Natural killer cell (primary cell): ENCODE results near the gene TAGLN2. TPM values are rescaled to one million over a fixed set of nuclear protein-coding genes. Genes with fewer than 3 reads are reported as not detected.

ENCODE experiments used
- ATAC-seq, 3 donors: fragments of 150-1000 bp in 2 of 3; fragments of 200-7000 bp in 1 of 3; cut with Tn5 transposase; 1 replicate in 1 of 3; 2 replicates in 2 of 3; pipeline ENCODE4 v1.10.0; 2021; ENCODE audit warnings: mild to moderate bottlenecking in 2 of 3, moderate library complexity in 2 of 3
- DNase-seq, 2 donors: peaks; one replicate each; pipeline versions ENCODE4 v3.0.0 to v3.0.0-alpha.2; 2013 to 2021; ENCODE audit warnings: mixed read lengths in 1 of 2
- H3K27ac ChIP-seq: one replicate; pipeline ENCODE4 v1.5.1; 2013; ENCODE audit warnings: mild to moderate bottlenecking, low read length
- H3K27me3 ChIP-seq: one replicate; pipeline ENCODE4 v1.6.1; 2013; ENCODE audit warnings: low read length; ENCODE audit not compliant: control insufficient read depth, insufficient read depth
- H3K36me3 ChIP-seq: one replicate; pipeline ENCODE4 v1.6.1; 2013; ENCODE audit warnings: low read length; ENCODE audit not compliant: control insufficient read depth, insufficient read depth
- H3K4me1 ChIP-seq: one replicate; pipeline ENCODE4 v1.6.1; 2013; ENCODE audit warnings: low read length; ENCODE audit not compliant: control insufficient read depth, insufficient read depth
- H3K4me3 ChIP-seq: one replicate; pipeline ENCODE4 v1.5.1; 2013; ENCODE audit warnings: low read length
- H3K9me3 ChIP-seq: one replicate; pipeline ENCODE4 v1.6.1; 2013; ENCODE audit warnings: low read length; ENCODE audit not compliant: control insufficient read depth, insufficient read depth
- H3K27ac Mint-ChIP-seq, 2 donors: one replicate each; pipeline ENCODE4 v1.8.0; 2022; ENCODE audit warnings: mild to moderate bottlenecking in 2 of 2, mixed read lengths in 2 of 2, moderate library complexity in 1 of 2
- H3K27me3 Mint-ChIP-seq, 2 donors: one replicate each; pipeline ENCODE4 v1.8.0; 2022; ENCODE audit warnings: low read depth in 2 of 2, mixed read lengths in 2 of 2
- H3K36me3 Mint-ChIP-seq: one replicate; pipeline ENCODE4 v1.8.0; 2022; ENCODE audit warnings: mixed read lengths
- H3K4me1 Mint-ChIP-seq, 2 donors: one replicate each; pipeline ENCODE4 v1.8.0; 2022; ENCODE audit warnings: mixed read lengths in 2 of 2
- H3K4me3 Mint-ChIP-seq: one replicate; pipeline ENCODE4 v1.8.0; 2022; ENCODE audit warnings: mild to moderate bottlenecking, moderate library complexity, mixed read lengths
- H3K9me3 Mint-ChIP-seq, 2 donors: one replicate each; pipeline ENCODE4 v1.8.0; 2022; ENCODE audit warnings: mixed read lengths in 2 of 2
- CTCF ChIP-seq: fragments of 200-600 bp; IDR thresholded peaks from one replicate; pipeline ENCODE4 v1.8.0; 2022; ENCODE audit warnings: antibody characterized with exemption
- WGBS: methylation state at CpG from one replicate; pipeline ENCODE4 v1.1.7; 2013; ENCODE audit warnings: missing lambda C conversion rate; ENCODE audit not compliant: insufficient coverage; 5-methylcytosine and 5-hydroxymethylcytosine counted together
- intact Hi-C: fragments of 100-400 bp; cut with micrococcal nuclease; formaldehyde crosslinking; loops from one replicate; pipeline ENCODE4 v1.14.2; 2022
- total RNA-seq, 4 donors: library from RNA; stranded (reverse); fragments of 120-200 nt in 1 of 4; gene quantifications; one replicate each; pipeline versions ENCODE4 v1.2.3 to v1.2.4, GENCODE V29; 2013 to 2022

TAGLN2 gene
- total RNA-seq, 3 donors from 2014 or later (not counting 1 experiment from before 2014, with no cell fraction given) = 344 to 394 (median 358) TPM

DNA sequence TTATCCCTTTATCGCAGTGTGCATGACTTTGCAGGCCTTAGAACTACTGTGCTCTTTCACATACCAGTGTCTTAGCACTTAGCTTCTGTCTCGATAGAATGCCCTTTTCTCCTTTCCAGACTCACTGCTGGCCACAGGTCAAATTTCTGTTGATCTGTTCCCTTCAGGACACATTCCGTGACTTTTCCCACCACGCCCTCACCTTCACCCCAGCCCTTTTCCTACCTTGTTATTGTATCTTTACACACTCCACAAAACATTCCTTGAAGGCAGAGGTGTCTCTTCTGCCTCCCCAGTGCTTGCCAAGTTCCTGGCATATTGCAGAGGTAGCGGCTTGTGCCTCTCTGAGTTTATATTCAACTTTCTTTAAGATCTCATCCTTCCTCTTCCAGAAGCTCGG lies 23.8 kb upstream of the TAGLN2 start:
- H3K4me1 Mint-ChIP-seq = peaks cover 7 to 15% of the 10 kb centered on the region in 2 donors
- 89% methylated on average over 6 of the region's 6 CpGs for WGBS
- no peak for DNase-seq

DNA sequence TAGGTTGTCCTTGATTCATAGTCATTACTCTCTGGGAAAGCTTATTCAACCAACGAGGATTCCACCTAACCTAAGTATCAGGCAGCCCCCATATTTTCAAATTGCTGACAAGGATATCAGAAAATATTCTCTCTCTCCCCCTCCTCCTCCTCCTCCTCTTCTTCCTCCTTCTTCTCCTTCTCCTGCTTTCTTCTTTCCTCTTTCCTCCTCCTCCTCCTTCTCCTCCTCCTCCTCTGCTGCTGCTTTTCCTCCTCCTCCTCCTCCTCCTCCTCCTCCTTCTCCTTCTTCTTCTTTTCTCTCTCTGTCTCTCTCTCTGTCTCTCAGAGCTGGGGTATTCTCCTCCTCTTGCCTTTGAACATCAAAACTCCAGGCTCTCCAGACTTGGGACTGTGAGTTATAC lies 22.6 kb upstream of the TAGLN2 start:
- intact Hi-C loops = no loop called here
- no peak for DNase-seq
- Mint-ChIP-seq H3K4me1 (peaks cover 7 to 15% of the 10 kb centered on the region in 2 donors), H3K27me3 (peaks cover 45 to 46% of the 10 kb centered on the region in 2 donors), H3K9me3 (no peaks in the 10 kb centered on the region), H3K4me3 (no peak overlapping the region), H3K36me3 (no peaks in the 10 kb centered on the region), H3K27ac (no peak overlapping the region)
- no peaks in the 10 kb centered on the region for H3K9me3 ChIP-seq
- peaks cover 18% of the 10 kb centered on the region for H3K27me3 ChIP-seq
- no peak overlapping the region for H3K4me3 ChIP-seq
- TF ChIP-seq CTCF = no peak
- ATAC-seq = no peak
- WGBS = 70% methylated on average over 1 of the region's 1 CpG
- H3K36me3 ChIP-seq = no peaks in the 10 kb centered on the region
- peaks cover 6% of the 10 kb centered on the region for H3K4me1 ChIP-seq
- H3K27ac ChIP-seq = no peak overlapping the region

More for the DNA sequence above, 23.8 kb upstream of the TAGLN2 start:
- intact Hi-C loops = no loop called here
- peaks cover 17% of the 10 kb centered on the region for H3K27me3 ChIP-seq
- H3K36me3 ChIP-seq = no peaks in the 10 kb centered on the region
- H3K9me3 Mint-ChIP-seq = no peaks in the 10 kb centered on the region
- TF ChIP-seq CTCF = no peak
- no peak overlapping the region for H3K27ac Mint-ChIP-seq
- peaks cover 45 to 53% of the 10 kb centered on the region in 2 donors for H3K27me3 Mint-ChIP-seq
- H3K4me3 ChIP-seq = no peak overlapping the region
- ATAC-seq = no peak
- no peak overlapping the region for H3K4me3 Mint-ChIP-seq
- H3K36me3 Mint-ChIP-seq = no peaks in the 10 kb centered on the region
- peaks cover 6% of the 10 kb centered on the region for H3K4me1 ChIP-seq
- H3K27ac ChIP-seq = no peak overlapping the region
- H3K9me3 ChIP-seq = no peaks in the 10 kb centered on the region

- intact Hi-C loops = no loop called here
- ATAC-seq (no peak), DNase-seq (no peak)
- Histone ChIP-seq H3K9me3 (no peaks in the 10 kb centered on the region), H3K27me3 (peaks cover 18% of the 10 kb centered on the region), H3K27ac (no peak overlapping the region), H3K4me1 (peaks cover 6% of the 10 kb centered on the region), H3K36me3 (no peaks in the 10 kb centered on the region), H3K4me3 (no peak overlapping the region)
- Mint-ChIP-seq H3K4me1 (peaks cover 7 to 15% of the 10 kb centered on the region in 2 donors), H3K36me3 (no peaks in the 10 kb centered on the region), H3K27me3 (peaks cover 42 to 47% of the 10 kb centered on the region in 2 donors), H3K27ac (no peak overlapping the region), H3K4me3 (no peak overlapping the region), H3K9me3 (no peaks in the 10 kb centered on the region)
- no peak for TF ChIP-seq CTCF
- WGBS = 71% methylated on average over 9 of the region's 9 CpGs
Measured at GRCh38 chr1:159946242-159947187, 21.2 kb upstream of the TAGLN2 start.
